ENCODE data around the gene FAM114A1. TPM values are rescaled to one million over a fixed set of nuclear protein-coding genes. Genes with fewer than 3 reads are reported as not detected.

Gene FAM114A1
- total RNA-seq, result 82.3 TPM

DNA sequence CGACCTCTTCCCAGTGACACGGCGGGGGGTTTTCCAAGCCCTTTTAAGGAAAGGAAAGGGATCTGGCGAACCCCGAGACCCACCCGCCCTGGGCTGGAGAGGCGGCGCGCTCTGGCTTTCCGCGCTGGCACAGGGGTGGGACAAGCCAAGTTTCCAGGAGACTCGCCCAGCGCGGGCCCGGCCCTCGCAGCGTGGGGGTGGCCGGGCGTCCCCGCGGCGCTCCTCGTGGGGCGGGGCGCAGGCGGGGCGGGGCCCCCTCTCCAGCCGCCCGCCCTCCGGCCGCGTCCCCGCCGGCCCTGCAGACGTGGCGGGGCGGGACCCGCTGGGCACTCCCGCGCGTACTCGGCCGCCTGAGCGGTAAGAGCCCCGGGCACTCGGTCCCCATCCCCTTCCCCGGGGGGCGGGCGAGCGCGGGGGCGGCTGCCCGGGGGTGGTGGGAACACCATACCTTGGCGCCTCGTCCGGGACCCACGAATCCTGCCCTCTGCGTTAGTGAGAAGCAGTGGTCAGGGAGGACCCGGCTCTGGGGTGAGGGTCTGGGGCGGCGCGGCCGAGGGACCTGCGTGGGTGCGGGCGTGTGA, at the start of gene FAM114A1:
Gene FAM114A1 (plus strand): TSS at position 329 of the 581 bp plus-strand sequence. CDS start 10,273 bp downstream, outside the sequence.
- DNase-seq, result peak; percentile 84

DNA sequence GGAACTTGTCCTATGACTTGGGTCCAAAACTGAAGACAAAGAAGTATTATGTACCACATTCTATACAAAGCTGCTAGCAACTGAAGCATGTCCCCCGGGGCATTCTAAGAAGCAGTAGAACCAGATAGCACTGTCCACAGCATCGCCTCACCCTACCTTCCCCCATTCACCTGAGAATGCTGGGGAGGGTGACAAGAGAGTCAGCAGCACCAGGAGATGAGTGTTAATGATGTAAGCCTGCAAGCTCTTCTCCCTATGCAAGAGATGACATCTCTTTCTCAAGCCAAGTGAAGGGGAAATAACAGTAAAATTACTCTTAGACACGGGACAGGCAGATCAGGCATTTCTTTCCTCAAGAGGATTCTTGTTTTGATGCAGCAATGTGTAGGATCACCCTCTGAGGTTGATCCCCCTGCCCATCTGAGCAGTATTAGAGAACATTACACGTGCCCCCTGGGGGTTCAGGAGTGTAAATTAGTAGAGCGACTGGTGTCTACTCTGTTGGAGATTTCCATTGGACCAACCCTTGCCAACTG, 49.1 kb upstream of the FAM114A1 start:
- DNase-seq, result no peak

DNA sequence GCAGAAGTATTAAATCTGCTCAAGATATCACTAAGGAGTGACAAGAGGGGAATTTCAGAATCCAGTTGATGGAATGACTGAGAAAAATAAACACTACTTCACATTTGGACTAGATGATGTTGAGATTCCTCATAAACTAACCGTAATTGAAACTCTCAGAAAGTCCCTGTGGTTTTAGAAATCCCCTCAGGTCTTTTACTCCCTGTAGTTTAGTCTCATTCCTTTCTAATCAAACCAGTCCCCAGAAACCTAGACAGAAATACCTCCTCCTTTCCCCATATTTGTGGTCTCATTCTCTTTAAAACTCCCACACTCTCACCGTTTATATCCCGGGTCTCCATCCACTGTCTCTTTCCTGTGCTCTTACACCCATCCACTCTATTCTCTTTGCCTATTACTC, 48.0 kb upstream of the FAM114A1 start:
- DNase-seq, result no peak

DNA sequence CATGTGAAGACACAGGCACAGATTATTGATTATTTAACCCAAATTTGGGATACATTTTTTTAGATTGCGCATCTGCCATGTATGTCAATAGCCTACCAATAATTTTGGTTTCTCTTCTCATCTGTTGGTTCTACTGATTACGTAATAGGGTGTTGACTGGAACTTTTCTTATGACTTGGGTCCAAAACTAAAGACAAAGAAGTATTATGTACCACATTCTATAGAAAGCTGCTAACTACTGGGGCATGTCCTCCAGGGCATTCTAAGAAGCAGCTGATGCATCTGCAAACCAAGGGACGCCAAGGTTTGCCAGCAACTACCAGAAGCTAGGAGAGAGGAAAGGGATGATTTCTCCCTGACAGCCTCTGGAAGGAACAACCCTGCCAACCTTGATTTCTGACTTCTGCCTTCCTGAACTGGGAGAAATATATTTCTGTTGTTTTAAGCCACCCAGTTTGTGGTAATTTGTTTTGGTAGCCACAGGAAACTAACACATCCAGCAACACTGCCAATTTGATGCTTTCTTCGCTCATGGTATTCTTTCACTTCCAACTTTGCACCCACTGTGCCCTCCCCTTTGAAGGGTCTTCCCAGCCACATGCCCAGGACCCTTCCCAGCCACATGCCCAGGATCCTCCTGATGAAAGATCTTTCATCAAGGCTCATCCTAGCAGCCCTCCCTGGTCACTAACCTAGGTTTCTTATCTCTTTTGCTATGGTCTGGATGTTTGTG, 47.1 kb upstream of the FAM114A1 start:
- no peak for DNase-seq

DNA sequence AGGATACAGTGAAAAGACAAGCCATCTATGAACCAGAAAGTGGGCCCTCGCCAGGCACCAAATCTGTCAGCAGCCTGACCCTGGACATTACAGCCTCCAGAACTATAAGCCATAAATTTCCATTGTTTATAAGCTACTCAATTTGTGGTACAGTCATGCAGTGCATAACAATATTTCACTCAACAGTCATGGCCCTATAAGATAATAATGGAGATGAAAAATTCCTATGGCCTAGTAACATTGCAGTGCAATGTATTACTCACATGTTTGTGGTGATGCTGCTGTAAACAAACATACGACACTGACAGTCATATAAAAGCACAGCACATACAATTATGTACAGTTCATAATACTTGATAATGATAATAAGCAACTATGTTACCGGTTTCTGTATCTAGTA, 45.9 kb upstream of the FAM114A1 start:
- no peak for DNase-seq

DNA sequence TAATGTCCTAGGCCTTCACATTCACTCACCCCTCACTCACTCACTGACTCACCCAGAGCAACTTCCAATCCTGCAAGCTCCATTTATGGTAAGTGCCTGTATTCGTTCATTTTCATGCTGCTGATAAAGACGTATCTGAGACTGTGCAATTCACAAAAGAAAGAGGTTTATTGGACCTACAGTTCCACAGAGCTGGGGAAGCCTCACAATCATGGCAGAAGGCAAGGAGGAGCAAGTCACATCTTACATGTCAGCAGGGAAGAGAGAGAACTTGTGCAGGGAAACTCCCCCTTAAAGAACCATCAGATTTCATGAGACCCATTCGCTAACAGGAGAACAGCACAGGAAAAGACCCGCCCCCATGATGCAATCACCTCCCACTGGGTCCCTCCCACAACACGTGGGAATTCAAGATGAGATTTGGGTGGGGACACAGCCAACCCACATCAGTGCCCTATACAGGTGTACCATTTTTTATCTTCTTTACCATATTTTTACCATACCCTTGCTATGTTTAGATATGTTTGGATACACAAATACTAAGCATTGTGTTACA, 44.8 kb upstream of the FAM114A1 start:
- no peak for DNase-seq

DNA sequence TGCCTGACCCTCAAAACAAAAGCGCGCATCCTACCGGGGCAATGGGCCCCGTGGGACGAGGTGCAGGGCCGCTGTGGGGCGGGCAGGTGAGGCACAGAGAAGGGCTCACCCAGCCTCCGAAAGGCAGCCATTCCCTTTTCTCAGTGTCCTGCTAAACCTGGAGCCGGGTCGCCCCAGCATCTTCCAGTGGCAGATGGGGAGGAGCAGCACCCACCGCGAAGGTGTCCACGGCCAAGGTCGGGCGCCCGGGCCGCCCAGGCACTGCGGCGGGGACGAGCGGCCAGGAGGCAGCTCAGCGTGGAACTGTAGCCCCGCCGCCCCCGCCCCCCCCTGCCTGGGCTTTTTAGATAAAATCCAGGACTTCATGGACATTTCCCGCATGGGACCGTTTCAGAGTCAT, 43.8 kb upstream of the FAM114A1 start:
- no peak for DNase-seq

DNA sequence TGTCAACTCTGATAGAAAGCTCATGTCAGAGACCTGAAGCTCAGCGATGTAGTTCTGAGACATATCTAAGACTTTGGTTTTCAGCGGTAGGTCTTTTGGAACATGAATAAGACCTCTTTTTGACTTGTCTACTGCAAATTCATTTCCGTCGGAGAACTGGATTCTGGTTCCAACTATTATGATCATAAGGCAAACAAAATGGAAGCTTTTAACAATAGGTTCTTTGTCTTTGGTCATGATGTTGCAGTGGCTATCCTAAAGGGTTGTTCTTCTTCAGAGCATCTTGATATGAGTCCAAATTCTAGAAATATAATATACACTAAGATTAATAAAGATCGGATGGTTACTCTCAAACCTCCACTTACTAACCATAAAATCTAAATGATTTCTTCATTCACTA, 38.4 kb upstream of the FAM114A1 start:
- no peak for DNase-seq

DNA sequence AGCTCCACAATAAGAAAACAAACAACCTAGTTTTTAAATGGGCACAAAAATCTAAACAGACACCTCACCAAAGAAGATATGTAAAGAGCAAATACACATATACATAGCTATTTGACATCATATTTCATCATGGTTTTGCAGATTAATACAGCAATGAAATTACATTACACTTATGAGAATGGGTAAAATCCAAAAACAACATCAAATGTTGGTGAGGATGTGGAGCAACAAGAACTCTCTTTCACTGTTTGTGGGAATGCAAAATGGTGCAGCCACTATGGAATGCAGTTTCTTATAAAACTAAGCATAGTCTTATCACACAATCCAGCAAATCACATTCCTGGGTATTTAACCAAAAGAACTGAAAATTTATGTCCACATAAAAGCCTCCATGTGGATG, 36.0 kb upstream of the FAM114A1 start:
- DNase-seq, result no peak

DNA sequence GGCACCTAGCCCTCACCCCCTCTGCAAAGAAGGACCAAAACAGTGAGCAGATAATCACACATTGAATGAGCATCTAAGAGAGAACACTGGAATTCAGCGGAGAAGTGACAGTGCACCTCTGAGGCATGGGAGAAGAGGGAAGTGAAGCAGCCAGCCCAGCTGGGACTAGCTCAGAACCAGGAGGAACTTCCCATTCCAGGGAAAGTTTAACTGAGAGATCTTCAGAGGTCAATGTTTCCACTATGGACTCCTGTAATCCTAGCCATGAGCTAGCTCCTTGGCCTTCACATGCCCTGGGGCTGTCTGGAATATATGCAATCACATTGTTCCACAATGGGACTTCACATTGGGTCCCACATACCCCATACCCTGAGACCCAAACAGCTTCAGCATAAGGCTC, 35.4 kb upstream of the FAM114A1 start:
- no peak for DNase-seq

DNA sequence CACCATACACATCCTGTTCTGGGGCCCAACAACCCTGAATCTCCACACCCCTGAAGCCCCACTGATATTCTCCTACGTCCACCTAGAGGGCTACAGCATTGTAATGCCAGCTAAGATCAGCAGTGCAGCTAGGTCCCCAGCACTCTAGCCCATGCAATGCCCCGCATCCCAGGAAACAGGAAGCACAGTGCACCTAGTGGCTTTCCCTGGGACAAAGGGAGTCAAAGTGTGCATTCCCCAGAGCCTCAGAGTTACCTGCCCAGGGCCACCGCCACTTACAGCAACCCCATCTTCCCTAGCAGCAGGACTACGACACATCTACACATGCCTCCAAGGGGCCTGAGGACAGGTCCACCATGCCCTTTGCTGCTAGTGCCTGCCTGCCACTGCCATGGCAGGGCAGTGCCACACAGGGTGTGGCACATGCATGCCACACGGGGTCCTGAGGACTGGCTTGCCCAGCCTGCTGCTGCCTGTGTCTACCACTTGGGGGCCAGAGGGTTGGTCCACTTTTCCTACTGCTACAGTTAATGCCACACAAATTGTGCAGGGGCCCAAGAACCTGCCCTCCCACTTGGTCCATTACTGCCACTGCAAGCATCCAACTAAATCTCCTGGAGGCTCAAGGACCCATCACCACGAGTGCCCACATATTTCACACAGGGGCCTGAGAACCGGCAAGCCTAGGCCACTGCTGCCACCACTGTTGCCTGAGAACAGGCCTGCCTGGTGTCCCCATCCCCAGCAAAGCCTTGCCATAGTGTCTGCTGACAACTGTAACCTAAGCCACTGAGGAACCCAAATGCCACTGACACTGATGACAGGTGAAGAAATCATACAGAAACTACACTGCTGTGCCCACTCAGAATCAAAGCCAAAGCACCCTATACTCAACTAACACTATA, 34.7 kb upstream of the FAM114A1 start:
- DNase-seq, result no peak

DNA sequence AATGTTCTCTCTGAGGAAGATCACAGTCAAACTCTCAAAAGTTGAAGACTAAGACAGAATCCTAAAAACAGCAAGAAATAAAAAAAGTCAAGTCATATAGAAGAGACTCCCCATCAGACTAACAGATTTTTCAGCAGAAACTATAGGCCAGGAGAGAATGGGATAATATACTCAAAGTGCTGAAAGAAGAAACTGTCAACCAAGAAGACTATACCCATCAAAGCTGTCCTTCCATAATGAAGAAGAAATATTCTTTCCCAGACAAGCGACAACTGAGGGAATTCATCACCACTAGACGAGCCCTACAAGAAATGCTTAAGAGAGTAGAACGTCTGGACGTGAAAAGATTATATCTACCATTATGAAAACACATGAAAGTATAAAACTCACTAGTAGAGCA, 33.0 kb upstream of the FAM114A1 start:
- no peak for DNase-seq

DNA sequence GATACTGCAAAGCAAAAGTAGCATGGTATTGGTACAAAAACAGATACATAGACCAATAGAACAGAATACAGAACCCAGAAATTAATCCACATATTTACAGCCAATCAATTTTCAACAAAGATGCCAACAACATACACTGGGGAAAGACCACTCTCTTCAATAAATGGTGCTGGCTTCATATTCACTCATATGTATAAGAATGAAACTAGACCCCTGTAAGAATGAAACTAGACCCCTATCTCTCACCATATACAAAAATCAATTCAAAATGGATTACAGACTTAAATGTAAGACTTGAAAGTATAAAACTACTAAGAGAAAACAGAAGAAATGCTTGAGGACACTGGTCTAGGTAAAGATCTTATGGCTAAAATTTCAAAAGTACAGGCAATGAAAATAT, 30.3 kb upstream of the FAM114A1 start:
- no peak for DNase-seq

DNA sequence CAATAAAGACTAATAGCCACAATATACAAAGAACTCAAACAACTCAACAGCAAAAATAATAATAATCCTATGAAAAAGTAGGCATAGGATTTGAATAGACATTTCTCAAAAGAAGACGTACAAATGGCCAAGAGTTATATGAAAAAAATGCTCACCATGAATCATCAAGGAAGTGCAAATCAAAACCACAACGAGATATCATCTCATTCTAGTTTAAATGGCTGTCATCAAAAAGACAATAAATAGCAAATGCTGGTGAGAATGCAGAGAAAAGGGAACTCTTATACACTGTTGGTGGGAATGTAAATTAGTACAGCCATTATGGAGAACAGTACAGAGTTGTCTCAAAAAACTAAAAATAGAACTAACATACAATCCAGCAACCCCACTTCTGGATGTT, 29.8 kb upstream of the FAM114A1 start:
- no peak for DNase-seq

DNA sequence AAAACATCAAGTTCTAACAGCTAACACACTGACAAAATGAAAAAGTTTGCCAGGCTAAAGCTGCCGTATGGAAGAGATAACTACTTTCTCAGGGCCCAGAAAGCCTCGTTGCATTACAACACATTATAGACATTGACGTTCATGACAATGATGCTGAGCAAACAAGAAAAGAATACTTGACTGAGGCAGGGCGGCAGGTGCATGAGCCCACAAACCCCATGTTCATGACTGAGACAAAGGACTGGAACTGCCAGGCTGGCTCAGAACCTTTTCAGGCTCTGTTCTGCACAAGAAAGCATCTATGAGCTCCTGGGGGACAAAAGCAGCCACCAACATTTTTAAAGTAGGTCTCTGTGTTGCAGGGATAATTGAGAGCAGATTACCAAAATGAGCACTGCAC, 24.6 kb upstream of the FAM114A1 start:
- DNase-seq, result no peak

DNA sequence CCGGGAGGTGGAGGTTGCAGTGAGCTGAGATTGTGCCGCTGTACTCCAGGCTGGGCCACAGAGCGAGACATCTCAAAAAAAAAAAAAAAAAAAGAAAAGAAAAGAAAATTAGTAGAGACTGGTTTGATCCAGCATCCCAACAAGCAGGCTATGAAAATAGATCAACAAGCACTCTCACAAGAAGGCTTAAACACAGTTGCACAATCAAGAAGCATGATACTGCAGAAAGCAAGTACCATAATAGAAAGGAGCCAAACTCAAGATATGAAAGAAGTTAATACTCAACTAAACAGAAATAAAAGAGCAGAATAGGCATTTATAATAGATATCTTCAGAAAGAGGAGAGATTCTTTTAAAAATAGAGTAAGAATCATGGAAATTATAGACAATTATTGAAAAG, 21.6 kb upstream of the FAM114A1 start:
- no peak for DNase-seq

DNA sequence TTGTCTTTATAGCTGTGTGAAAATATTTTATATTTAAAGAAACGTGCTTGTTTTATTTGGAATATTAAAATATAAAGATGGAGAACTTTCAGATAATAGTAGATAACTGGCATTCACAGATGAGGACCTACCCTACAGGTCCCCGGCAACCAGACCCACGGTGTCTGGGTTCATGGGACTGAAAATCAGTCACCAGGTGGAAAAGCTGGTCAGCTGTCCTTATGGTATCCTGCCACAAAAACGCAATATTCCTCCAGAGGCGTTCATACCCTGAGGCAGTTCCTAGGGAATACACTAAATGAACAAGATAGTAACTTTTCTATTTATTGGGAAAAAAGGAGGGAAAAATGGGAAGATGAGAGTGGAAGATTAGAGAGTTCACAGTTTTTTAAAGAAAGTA, 12.1 kb upstream of the FAM114A1 start:
- DNase-seq, result no peak

DNA sequence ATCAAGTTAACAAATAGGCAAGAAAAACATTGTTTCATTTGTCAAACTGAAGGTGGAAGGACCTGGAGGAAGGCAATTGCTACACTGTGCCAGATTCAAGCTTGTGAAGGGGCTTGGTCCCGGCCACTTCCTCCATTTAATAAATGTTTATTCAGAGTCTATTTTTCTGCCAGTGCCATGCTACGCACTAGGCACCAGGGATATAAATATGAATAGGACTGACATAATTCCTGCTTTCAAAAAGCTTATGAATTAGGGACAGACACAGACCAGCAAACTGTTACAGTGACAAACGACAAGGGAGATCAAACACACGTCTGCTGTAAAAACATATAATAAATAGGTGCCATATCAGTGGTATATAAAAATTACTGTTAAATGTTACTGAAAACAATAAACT, 11.6 kb upstream of the FAM114A1 start:
- no peak for DNase-seq

DNA sequence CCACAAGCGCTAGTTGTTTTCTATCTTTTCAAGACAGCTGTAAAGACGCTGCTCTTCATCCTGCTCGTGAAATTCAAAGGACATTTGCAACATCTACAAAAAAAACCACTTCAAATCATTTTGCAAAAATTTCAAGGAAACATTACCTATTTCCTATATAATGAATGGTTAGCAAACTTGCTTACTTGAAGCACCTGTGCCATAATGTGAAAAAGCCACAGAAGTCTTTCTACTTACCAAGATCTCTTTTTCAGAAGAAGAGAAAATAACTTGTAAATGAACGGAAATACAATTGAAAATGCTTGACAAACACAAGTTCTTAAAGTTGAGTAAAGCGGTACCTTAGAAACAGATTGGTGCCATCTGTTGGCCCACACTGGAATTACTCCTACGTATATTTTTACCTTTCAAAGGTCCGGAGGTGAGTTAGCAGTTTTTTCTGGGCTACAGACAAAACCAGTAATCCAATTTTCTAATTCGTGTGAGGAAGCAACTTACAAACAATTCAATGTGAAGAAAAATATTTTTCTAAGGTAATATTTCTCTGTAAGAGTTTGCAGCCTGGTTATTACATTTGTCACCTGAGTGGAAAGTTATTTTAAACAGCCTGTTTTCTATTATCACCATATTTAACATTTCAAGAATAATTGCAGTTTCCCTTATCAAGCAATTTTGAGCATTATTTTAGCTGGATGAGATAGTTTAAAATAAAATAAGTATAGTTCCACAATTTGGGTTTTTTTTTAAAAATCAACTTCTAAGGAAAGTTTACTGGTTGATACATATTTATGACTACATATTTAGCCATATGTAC, 10.9 kb upstream of the FAM114A1 start, which contains the start of gene TLR6:
Gene TLR6 (minus strand): TSS at position 294 of the 814 bp plus-strand sequence. CDS start 27,344 bp downstream, outside the sequence.
- DNase-seq, result no peak

DNA sequence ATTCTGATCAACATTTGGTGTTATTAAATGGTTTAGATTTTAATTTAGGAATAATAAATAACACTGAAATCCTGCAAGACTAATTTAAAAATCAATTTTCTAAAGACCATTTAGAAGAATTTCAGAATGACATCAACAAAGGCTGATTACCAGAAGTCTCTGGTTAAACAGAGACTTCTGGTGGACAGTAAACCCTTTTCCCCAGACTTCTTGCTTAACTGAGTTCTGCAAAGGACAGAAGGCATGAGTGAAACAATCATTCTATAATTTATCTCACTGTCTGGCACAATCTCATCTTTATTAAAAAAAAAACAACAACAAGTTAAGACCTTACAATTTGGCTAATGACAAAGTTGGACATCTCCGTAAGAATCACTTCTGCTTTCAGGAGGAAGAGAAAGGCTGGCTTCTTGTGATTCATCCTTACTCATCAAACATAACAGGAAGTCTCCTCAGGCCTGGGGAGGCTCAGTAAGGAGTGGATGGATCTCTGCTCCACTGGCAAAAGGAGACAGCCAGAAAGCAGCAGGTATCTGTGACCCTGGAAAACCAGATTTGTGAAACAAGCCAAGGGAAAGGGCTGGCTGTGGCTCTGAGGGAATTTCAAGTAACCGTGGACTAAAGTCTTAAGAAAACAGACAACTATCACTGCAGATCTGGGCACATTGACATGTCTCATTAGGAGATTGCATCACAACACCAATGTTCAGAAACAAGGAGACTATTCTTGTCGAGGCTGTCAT, 10.1 kb upstream of the FAM114A1 start:
- DNase-seq, result no peak

DNA sequence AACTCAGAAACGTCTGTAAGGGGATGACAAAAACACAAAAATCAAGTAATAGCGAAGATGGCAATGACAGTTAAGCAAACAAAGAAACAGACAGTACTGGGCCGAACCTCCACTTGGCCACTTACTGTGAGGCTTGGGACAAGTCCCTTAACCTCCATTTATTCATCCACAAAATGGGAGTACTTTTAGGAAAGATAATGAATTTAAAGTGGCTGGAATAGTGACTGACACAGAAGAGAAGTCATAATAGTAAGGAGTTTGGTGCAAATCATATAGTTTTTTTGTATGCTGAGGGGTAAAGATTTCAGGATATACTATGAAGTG, 9.5 kb upstream of the FAM114A1 start:
- DNase-seq, result no peak

Data from skin of body (tissue), 2 donors.